Right renal pelvis (tissue), 4 donors: ENCODE measurements around the gene TCF15. TPM values are rescaled to one million over a fixed set of nuclear protein-coding genes. Genes with fewer than 3 reads are reported as not detected.
"Not testable (repeated sequence)": the region's sequence is repeated elsewhere in the genome, so short reads cannot be mapped to it uniquely, and the experiment has no call there.

ENCODE experiments used
- DNase-seq, 4 donors: peaks; one replicate each; pipeline ENCODE4 v3.0.0-alpha.2; 2013; ENCODE audit warnings: low read depth in 4 of 4, low spot score in 3 of 4, missing footprints in 1 of 4
- polyA plus RNA-seq, 4 donors: library from polyadenylated mRNA; unstranded; fragments of 120-200 nt; gene quantifications; one replicate each; pipeline ENCODE4 v1.2.1, GENCODE V29; 2013; ENCODE audit not compliant: insufficient read length in 4 of 4

TCF15 gene
- polyA plus RNA-seq, 4 donors = 0.69 to 1.8 (median 1.1) TPM

- DNase-seq = peak in 3 of 4 donors; percentile 35 to 52 (median 43)
Observed at GRCh38 chr20:642398-643174, 32.5 kb upstream of the TCF15 start.

DNA sequence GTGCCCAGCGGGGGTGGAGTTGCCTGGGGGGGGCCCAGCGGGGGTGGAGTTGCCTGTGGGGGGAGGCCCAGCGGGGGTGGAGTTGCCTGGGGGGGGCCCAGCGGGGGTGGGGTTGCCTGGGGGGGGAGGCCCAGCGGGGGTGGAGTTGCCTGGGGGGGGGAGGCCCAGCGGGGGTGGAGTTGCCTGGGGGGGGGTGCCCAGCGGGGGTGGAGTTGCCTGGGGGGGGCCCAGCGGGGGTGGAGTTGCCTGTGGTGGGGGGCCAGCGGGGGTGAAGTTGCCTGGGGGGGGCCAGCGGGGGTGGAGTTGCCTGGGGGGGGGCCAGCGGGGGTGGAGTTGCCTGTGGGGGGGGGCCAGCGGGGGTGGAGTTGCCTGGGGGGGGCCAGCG, 31.9 kb upstream of the TCF15 start:
- DNase-seq = not testable (repeated sequence)

DNA sequence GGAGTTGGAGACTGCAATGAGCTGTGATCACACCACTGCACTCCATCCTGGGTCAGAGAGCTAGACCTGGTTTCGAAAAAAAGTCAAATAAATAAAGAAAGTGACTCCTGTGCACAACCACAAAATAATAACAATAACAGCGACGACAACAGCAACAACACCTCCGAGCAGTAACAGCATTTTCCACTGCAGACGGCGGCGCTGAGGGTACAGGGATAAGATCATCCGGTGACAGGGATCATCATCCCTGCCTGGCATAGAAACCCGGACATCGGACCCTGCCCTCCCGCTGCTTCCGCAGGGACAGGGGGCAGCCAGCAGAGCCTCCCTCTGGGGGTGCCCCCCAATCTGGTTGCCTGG, 31.4 kb upstream of the TCF15 start:
- no peak for DNase-seq

GRCh38 chr20:640674-641515, 30.8 kb upstream of the TCF15 start:
- DNase-seq = no peak

DNA sequence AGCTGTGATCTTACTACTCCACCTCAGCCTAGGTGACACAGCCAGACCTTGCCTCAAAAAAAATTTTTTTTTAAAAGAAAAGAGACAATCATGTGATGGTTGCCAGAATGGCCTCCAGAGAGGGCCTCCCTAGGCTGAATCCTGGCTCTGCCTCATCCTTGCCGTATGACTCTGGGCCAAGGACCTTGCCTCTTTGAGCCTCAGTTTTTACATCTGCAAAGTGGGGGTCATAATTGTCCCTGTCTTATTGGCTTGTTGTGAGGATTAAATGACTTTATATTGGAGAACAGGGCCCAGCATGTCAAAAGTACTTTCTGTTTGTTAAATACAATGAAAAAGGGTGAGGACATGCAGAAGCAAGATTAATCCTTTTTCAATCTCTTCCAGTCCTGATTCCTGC, 28.5 kb upstream of the TCF15 start:
- no peak for DNase-seq

GRCh38 chr20:637559-637958, 27.4 kb upstream of the TCF15 start:
- DNase-seq = no peak

DNA sequence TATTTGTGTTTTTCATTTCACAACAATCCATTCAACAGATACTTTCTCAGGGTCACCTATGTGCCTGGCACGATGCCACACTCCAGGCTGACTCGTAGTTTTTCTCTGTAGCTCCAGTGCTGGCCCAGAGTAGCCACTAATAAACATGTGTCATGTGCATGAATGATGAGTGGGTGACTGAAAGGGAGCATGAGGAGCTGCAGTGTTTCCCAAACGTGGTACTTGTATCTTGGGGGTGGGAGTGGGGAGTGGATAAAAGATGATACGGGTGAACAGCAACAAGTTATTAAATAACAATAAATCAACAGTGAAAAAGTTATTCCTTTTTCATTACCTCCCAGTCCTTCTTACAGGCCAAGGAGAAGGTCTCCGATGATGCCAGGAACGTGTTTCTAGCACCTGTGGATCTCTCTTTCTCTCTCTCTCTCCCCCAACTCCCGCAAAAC, 25.8 kb upstream of the TCF15 start:
- DNase-seq = no peak

- no peak for DNase-seq
Observed at GRCh38 chr20:635028-635892, 25.2 kb upstream of the TCF15 start.

- DNase-seq = no peak
Observed at GRCh38 chr20:634148-634925, 24.2 kb upstream of the TCF15 start.

GRCh38 chr20:631101-631500, 21.0 kb upstream of the TCF15 start:
- DNase-seq = no peak

DNA sequence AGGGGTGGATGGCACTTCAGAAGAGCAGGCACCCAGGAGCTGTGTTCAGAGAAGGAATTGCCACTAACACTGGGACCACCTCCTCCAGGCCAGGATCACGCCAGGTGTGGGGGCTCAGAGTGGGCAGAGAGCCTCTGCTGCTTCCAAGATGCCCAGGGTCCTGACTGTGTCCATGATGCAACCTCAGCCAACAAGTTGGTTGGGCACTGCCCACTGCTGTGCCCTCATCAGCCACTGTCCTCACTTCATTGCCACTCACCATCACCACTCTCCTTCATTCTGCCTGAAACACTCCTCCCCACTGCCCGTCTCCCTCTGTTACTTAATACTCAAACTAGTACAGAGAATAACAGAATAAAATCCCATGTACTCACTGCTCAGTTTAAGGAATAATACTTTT, 16.5 kb upstream of the TCF15 start:
- no peak for DNase-seq

DNA sequence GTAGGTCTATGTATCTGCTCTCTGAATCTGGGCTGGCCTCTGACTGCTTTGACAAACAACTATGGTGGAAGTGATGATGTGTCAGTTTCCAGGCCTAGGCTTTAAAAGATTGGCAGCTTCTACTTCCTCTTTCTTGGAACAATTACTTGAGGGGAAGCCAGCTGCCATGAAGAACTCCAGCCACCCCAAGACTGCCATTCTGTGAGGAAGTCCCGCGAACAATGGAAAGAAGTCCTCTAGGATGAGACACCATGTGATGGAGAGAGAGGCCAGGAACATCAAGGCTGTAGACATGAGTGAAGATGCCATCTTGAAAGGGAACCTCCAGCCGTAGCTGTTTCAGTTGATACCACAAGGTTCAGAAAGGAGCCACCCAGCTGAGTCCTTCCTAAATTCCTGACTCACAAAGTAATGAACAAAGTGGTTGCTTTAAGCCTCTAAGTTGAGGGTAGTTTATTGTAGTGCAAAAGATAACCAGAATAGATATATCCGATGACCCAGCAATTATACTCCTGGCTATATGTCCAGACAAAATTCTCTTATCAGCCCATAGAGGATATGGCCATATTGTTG, 15.3 kb upstream of the TCF15 start:
- no peak for DNase-seq

DNA sequence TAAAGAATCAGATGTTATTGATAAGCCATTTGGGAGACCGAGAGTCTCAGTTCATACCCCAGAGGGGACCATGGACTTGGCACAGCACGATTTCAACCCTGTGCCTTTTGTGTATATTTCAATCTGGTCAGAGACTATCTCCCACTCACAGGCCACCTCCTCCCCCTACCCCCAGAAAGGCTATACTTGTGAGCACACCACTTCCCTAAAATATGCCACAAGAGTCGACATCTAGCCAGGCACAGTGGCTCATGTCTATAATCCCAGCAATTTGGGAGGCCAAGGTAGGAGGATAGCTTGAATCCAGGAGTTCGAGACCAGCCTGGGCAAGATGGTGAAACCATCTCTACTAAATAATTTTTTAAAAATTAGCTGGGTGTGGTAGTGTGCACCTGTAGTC, 13.6 kb upstream of the TCF15 start:
- DNase-seq = no peak

- DNase-seq = no peak
Observed at GRCh38 chr20:623021-623420, 12.9 kb upstream of the TCF15 start.

- no peak for DNase-seq
Observed at GRCh38 chr20:622161-622560, 12.1 kb upstream of the TCF15 start.

- DNase-seq = no peak
Observed at GRCh38 chr20:621125-621756, 11.1 kb upstream of the TCF15 start.

DNA sequence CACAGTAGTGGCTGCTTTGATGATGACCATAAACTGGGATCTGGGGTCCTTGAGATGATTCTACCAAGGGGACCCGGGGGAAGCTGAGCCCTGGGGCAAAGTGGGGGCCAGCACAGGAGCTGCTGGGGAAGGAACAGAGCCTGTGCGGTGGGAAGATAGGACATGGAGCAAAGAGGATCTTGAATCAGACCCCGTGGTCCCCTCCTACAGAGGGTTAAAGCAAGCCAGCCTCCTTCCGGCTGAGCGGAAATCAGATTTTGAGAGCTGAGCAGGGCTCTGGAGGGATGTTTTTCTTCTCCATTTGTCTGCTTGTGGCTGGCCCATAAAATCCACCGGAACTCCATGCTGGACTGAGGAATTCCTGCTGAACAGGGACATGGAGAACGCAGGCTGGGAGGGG, 10.1 kb upstream of the TCF15 start:
- DNase-seq = no peak

GRCh38 chr20:618980-619379, 8.9 kb upstream of the TCF15 start:
- no peak for DNase-seq

DNA sequence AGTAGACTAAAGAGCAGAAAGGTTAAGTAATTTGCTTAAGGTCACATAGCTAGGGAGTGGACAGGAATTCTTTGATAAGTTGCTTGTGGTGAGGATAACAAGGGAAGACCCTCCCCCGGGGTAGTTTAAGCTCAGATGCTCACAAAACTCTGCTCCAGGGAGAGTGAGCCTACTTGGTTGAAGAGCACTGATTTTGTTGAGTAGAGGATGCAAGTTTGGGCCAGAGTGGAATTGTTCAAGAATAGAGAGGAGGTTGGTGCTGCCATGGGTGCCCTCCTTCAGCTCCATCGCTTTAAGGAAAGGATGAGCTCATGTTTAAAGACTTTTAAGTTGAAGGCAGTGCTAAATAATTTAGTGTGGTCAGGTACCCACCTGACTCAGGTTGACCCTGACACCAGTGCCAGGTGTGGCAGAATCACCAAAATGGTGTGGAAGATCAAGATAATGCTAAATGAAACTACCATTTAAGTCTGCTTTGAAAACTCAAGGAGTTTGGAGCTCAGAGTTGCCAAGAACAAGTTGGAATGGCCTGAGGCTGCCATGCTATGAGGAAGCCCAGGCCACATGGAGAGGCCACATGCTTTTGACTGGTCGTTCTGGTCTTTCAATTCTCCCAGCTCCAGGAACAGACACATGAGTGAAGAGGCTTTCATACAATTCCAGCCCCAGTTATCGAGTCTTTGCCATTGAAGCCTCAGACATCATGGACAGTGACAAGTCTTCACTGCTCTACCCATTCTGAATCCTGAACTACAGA, 8.0 kb upstream of the TCF15 start:
- no peak for DNase-seq
